ENCODE results near the gene CMIP. TPM values are rescaled to one million over a fixed set of nuclear protein-coding genes. Genes with fewer than 3 reads are reported as not detected.

The CMIP gene
- polyA plus RNA-seq, 1 experiment, result 2.7 TPM

GRCh38 chr16:81466356-81466980 lies 21.9 kb downstream of the CMIP start:
- ChIA-PET POLR2A (no interaction called here), CTCF (no interaction called here)
- H3K4me3 ChIP-seq (ENCODE audit: low read depth, low read length), result no peak overlapping the region
- no peak for TF ChIP-seq CTCF (IDR thresholded peaks at IDR 0.05; ENCODE audit: low read depth, low read length)
- no peaks in the 10 kb centered on the region for H3K27me3 ChIP-seq (ENCODE audit: control insufficient read depth, insufficient read depth, low read length)
- DNase-seq (ENCODE audit: low read depth, low spot score), result no peak
- no peak overlapping the region for H3K27ac ChIP-seq (ENCODE audit: low read depth, low read length)
- no peaks in the 10 kb centered on the region; the same call in 1 of the 2 replicates for H3K9me3 ChIP-seq (ENCODE audit: control insufficient read depth, insufficient read depth, low read length)

GRCh38 chr16:81467072-81467471 lies 22.5 kb downstream of the CMIP start:
- DNase-seq (ENCODE audit: low read depth, low spot score), result no peak
- no peak overlapping the region for H3K4me3 ChIP-seq (ENCODE audit: low read depth, low read length)
- H3K9me3 ChIP-seq (ENCODE audit: control insufficient read depth, insufficient read depth, low read length), result no peaks in the 10 kb centered on the region; the same call in 1 of the 2 replicates
- POLR2A ChIA-PET, result interaction anchor here (0.7 kb wide), 1 partner anchor 78 kb away, joined by 3 read pairs; no protein-coding TSS in a partner anchor
- TF ChIP-seq CTCF (IDR thresholded peaks at IDR 0.05; ENCODE audit: low read depth, low read length), result no peak
- CTCF ChIA-PET, result no interaction called here
- no peaks in the 10 kb centered on the region for H3K27me3 ChIP-seq (ENCODE audit: control insufficient read depth, insufficient read depth, low read length)
- H3K27ac ChIP-seq (ENCODE audit: low read depth, low read length), result no peak overlapping the region

- CTCF ChIA-PET, result no interaction called here
- TF ChIP-seq CTCF (IDR thresholded peaks at IDR 0.05; ENCODE audit: low read depth, low read length), result no peak
These were observed 23.2 kb downstream of the CMIP start for GRCh38 chr16:81467815-81468214.

GRCh38 chr16:81468269-81468902 lies 23.8 kb downstream of the CMIP start:
- ChIA-PET CTCF (no interaction called here), POLR2A (no interaction called here)
- Histone ChIP-seq H3K4me3 (ENCODE audit: low read depth, low read length) (no peak overlapping the region), H3K27me3 (ENCODE audit: control insufficient read depth, insufficient read depth, low read length) (no peaks in the 10 kb centered on the region), H3K27ac (ENCODE audit: low read depth, low read length) (no peak overlapping the region), H3K9me3 (ENCODE audit: control insufficient read depth, insufficient read depth, low read length) (no peaks in the 10 kb centered on the region; the same call in 1 of the 2 replicates)
- no peak for DNase-seq (ENCODE audit: low read depth, low spot score)
- no peak for TF ChIP-seq CTCF (IDR thresholded peaks at IDR 0.05; ENCODE audit: low read depth, low read length)

More at GRCh38 chr16:81467815-81468214, 23.2 kb downstream of the CMIP start:
- Histone ChIP-seq H3K9me3 (ENCODE audit: control insufficient read depth, insufficient read depth, low read length) (no peaks in the 10 kb centered on the region; the same call in 1 of the 2 replicates), H3K27me3 (ENCODE audit: control insufficient read depth, insufficient read depth, low read length) (no peaks in the 10 kb centered on the region), H3K4me3 (ENCODE audit: low read depth, low read length) (no peak overlapping the region), H3K27ac (ENCODE audit: low read depth, low read length) (no peak overlapping the region)
- DNase-seq (ENCODE audit: low read depth, low spot score), result no peak
- POLR2A ChIA-PET, result interaction anchor here (0.7 kb wide), 1 partner anchor 77 kb away, joined by 3 read pairs; no protein-coding TSS in a partner anchor

GRCh38 chr16:81469183-81469677 lies 24.6 kb downstream of the CMIP start:
- Histone ChIP-seq H3K27ac (ENCODE audit: low read depth, low read length) (no peak overlapping the region), H3K9me3 (ENCODE audit: control insufficient read depth, insufficient read depth, low read length) (no peaks in the 10 kb centered on the region; the same call in 1 of the 2 replicates), H3K4me3 (ENCODE audit: low read depth, low read length) (no peak overlapping the region), H3K27me3 (ENCODE audit: control insufficient read depth, insufficient read depth, low read length) (no peaks in the 10 kb centered on the region)
- no peak for TF ChIP-seq CTCF (IDR thresholded peaks at IDR 0.05; ENCODE audit: low read depth, low read length)
- ChIA-PET CTCF (no interaction called here), POLR2A (no interaction called here)
- DNase-seq (ENCODE audit: low read depth, low spot score), result no peak
